ENCODE results near the gene ABCA5. TPM values are rescaled to one million over a fixed set of nuclear protein-coding genes. Genes with fewer than 3 reads are reported as not detected.

Gene ABCA5
- total and polyA plus RNA-seq, 2 of the 13 experiments (the other 11 are each of a cell fraction or from before 2014, with no cell fraction given), result 9.7 to 10.1 TPM

GRCh38 chr17:69326377-69327059 is 415 bp downstream of the ABCA5 start (continued):
- TF ChIP-seq ZNF609 (CRISPR knock-in tag; IDR thresholded peaks at IDR 0.05; ENCODE audit: borderline replicate concordance), result peak; percentile 14; the same call in 1 of the 2 replicates
- TF ChIP-seq, protein P1, sequence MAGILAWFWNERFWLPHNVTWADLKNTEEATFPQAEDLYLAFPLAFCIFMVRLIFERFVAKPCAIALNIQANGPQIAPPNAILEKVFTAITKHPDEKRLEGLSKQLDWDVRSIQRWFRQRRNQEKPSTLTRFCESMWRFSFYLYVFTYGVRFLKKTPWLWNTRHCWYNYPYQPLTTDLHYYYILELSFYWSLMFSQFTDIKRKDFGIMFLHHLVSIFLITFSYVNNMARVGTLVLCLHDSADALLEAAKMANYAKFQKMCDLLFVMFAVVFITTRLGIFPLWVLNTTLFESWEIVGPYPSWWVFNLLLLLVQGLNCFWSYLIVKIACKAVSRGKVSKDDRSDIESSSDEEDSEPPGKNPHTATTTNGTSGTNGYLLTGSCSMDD (CRISPR knock-in tag; IDR thresholded peaks at IDR 0.05), result no peak
- peak; percentile 91 for TF ChIP-seq SP4 (CRISPR knock-in tag; IDR thresholded peaks at IDR 0.05)
- no peak for TF ChIP-seq ZFP36L2 (CRISPR knock-in tag; IDR thresholded peaks at IDR 0.05)
- TF ChIP-seq, protein P2, sequence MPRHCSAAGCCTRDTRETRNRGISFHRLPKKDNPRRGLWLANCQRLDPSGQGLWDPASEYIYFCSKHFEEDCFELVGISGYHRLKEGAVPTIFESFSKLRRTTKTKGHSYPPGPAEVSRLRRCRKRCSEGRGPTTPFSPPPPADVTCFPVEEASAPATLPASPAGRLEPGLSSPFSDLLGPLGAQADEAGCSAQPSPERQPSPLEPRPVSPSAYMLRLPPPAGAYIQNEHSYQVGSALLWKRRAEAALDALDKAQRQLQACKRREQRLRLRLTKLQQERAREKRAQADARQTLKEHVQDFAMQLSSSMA (CRISPR knock-in tag; IDR thresholded peaks at IDR 0.05), result no peak
- TF ChIP-seq ZNF274 (CRISPR knock-in tag; IDR thresholded peaks at IDR 0.05), result 0 out of 2 replicates have a peak, but pooled peaks have one; percentile 19
- no peak for TF ChIP-seq ZGPAT (CRISPR knock-in tag; IDR thresholded peaks at IDR 0.05)
- TF ChIP-seq REL (CRISPR knock-in tag; conservative IDR thresholded peaks at IDR 0.05), result 0 out of 2 replicates have a peak, but pooled peaks have one; percentile 59
- no peak for TF ChIP-seq THYN1 (CRISPR knock-in tag; IDR thresholded peaks at IDR 0.05; ENCODE audit: borderline replicate concordance, low read depth)
- TF ChIP-seq, protein P3, sequence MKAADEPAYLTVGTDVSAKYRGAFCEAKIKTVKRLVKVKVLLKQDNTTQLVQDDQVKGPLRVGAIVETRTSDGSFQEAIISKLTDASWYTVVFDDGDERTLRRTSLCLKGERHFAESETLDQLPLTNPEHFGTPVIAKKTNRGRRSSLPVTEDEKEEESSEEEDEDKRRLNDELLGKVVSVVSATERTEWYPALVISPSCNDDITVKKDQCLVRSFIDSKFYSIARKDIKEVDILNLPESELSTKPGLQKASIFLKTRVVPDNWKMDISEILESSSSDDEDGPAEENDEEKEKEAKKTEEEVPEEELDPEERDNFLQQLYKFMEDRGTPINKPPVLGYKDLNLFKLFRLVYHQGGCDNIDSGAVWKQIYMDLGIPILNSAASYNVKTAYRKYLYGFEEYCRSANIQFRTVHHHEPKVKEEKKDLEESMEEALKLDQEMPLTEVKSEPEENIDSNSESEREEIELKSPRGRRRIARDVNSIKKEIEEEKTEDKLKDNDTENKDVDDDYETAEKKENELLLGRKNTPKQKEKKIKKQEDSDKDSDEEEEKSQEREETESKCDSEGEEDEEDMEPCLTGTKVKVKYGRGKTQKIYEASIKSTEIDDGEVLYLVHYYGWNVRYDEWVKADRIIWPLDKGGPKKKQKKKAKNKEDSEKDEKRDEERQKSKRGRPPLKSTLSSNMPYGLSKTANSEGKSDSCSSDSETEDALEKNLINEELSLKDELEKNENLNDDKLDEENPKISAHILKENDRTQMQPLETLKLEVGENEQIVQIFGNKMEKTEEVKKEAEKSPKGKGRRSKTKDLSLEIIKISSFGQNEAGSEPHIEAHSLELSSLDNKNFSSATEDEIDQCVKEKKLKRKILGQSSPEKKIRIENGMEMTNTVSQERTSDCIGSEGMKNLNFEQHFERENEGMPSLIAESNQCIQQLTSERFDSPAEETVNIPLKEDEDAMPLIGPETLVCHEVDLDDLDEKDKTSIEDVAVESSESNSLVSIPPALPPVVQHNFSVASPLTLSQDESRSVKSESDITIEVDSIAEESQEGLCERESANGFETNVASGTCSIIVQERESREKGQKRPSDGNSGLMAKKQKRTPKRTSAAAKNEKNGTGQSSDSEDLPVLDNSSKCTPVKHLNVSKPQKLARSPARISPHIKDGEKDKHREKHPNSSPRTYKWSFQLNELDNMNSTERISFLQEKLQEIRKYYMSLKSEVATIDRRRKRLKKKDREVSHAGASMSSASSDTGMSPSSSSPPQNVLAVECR (CRISPR knock-in tag; IDR thresholded peaks at IDR 0.05; ENCODE audit: borderline replicate concordance), result no peak; the same call in 1 of the 2 replicates
- TF ChIP-seq NR2F1 (CRISPR knock-in tag; IDR thresholded peaks at IDR 0.05), result no peak
- TF ChIP-seq ZNF138 (CRISPR knock-in tag; IDR thresholded peaks at IDR 0.05; ENCODE audit: low read depth), result no peak; the same call in 1 of the 2 replicates
- no peak for TF ChIP-seq KDM5A (IDR thresholded peaks at IDR 0.05; ENCODE audit: borderline replicate concordance, low read length)
- TF ChIP-seq TCF12 (IDR thresholded peaks at IDR 0.05), result no peak
- TF ChIP-seq TCF12 (CRISPR knock-in tag; IDR thresholded peaks at IDR 0.05), result no peak
- TF ChIP-seq ZKSCAN5 (CRISPR knock-in tag; IDR thresholded peaks at IDR 0.05), result 0 out of 2 replicates have a peak, but pooled peaks have one; percentile 52
